Measurements from ENCODE around the gene OPN1SW.

- no peak for TF ChIP-seq CTCF (IDR thresholded peaks at IDR 0.05)
- no peak for TF ChIP-seq POLR2A (IDR thresholded peaks at IDR 0.05)
Observed at GRCh38 chr7:128744366-128744905, 31.2 kb downstream of the OPN1SW start.
